ENCODE measurements around the gene HECW1. TPM values are rescaled to one million over a fixed set of nuclear protein-coding genes. Genes with fewer than 3 reads are reported as not detected.
A peak's percentile ranks its signal among the peaks of the same experiment; 100 is the strongest.

The HECW1 gene
- total and polyA plus RNA-seq, 5 donors from 2014 or later: 0.11 to 0.68 (median 0.34) TPM; not detected in 1

GRCh38 chr7:43099750-43100149 is 12.7 kb upstream of the HECW1 start:
- Histone ChIP-seq H3K4me3 (ENCODE audit: low read depth, low read length) (no peak overlapping the region), H3K4me1 (ENCODE audit: control insufficient read depth, insufficient read depth, low read length, poor library complexity, severe bottlenecking) (no peaks in the 10 kb centered on the region), H3K36me3 (ENCODE audit: control insufficient read depth, insufficient read depth, low read length) (no peaks in the 10 kb centered on the region), H3K27ac (ENCODE audit: insufficient read depth, low read length, poor library complexity, severe bottlenecking) (no peak overlapping the region), H3K27me3 (ENCODE audit: control insufficient read depth, insufficient read depth, low read length) (peaks cover 4% of the 10 kb centered on the region), H3K9me3 (ENCODE audit: control insufficient read depth in 2 of 2, low read length in 2 of 2) (no peaks in the 10 kb centered on the region)
- no peak overlapping the region for H3K27ac Mint-ChIP-seq
- H3K4me1 Mint-ChIP-seq: no peaks in the 10 kb centered on the region
- DNase-seq: no peak
- no peaks in the 10 kb centered on the region for H3K36me3 Mint-ChIP-seq
- ATAC-seq (ENCODE audit: low read depth in 2 of 2): no peak
- no peak overlapping the region for H3K4me3 Mint-ChIP-seq
- H3K27me3 Mint-ChIP-seq: peaks cover 17% of the 10 kb centered on the region
- peaks cover 0 to 5% (median 0%) of the 10 kb centered on the region in 7 donors for H3K9me3 Mint-ChIP-seq

GRCh38 chr7:43104874-43105520 is 7.5 kb upstream of the HECW1 start:
- Mint-ChIP-seq H3K27ac (no peak overlapping the region), H3K9me3 (peaks cover 0 to 4% (median 0%) of the 10 kb centered on the region in 7 donors), H3K4me3 (no peak overlapping the region), H3K4me1 (no peaks in the 10 kb centered on the region), H3K36me3 (no peaks in the 10 kb centered on the region), H3K27me3 (peaks cover 43% of the 10 kb centered on the region)
- ATAC-seq (ENCODE audit: low read depth in 2 of 2): no peak
- Histone ChIP-seq H3K4me3 (ENCODE audit: low read depth, low read length) (no peak overlapping the region), H3K36me3 (ENCODE audit: control insufficient read depth, insufficient read depth, low read length) (no peaks in the 10 kb centered on the region), H3K4me1 (ENCODE audit: control insufficient read depth, insufficient read depth, low read length, poor library complexity, severe bottlenecking) (no peaks in the 10 kb centered on the region), H3K27ac (ENCODE audit: insufficient read depth, low read length, poor library complexity, severe bottlenecking) (no peak overlapping the region), H3K27me3 (ENCODE audit: control insufficient read depth, insufficient read depth, low read length) (peaks cover 13% of the 10 kb centered on the region), H3K9me3 (ENCODE audit: control insufficient read depth in 2 of 2, low read length in 2 of 2) (no peaks in the 10 kb centered on the region)
- no peak for DNase-seq

GRCh38 chr7:43105521-43106120 is 6.8 kb upstream of the HECW1 start:
- Mint-ChIP-seq H3K27ac (no peak overlapping the region), H3K4me3 (no peak overlapping the region), H3K36me3 (no peaks in the 10 kb centered on the region), H3K4me1 (no peaks in the 10 kb centered on the region), H3K9me3 (peaks cover 0 to 4% (median 0%) of the 10 kb centered on the region in 7 donors), H3K27me3 (peaks cover 48% of the 10 kb centered on the region)
- Histone ChIP-seq H3K27ac (ENCODE audit: insufficient read depth, low read length, poor library complexity, severe bottlenecking) (no peak overlapping the region), H3K4me1 (ENCODE audit: control insufficient read depth, insufficient read depth, low read length, poor library complexity, severe bottlenecking) (no peaks in the 10 kb centered on the region), H3K36me3 (ENCODE audit: control insufficient read depth, insufficient read depth, low read length) (no peaks in the 10 kb centered on the region), H3K9me3 (ENCODE audit: control insufficient read depth in 2 of 2, low read length in 2 of 2) (no peaks in the 10 kb centered on the region), H3K27me3 (ENCODE audit: control insufficient read depth, insufficient read depth, low read length) (peaks cover 17% of the 10 kb centered on the region), H3K4me3 (ENCODE audit: low read depth, low read length) (no peak overlapping the region)
- ATAC-seq (ENCODE audit: low read depth in 2 of 2): no peak
- no peak for DNase-seq

- peaks cover 0 to 8% (median 2%) of the 10 kb centered on the region in 4 donors for H3K4me1 Mint-ChIP-seq
- Histone ChIP-seq H3K4me1 (ENCODE audit: control insufficient read depth, insufficient read depth, low read length, poor library complexity, severe bottlenecking) (peaks cover 3% of the 10 kb centered on the region), H3K36me3 (ENCODE audit: control insufficient read depth, insufficient read depth, low read length) (no peaks in the 10 kb centered on the region), H3K9me3 (ENCODE audit: control insufficient read depth in 2 of 2, low read length in 2 of 2) (no peaks in the 10 kb centered on the region), H3K4me3 (ENCODE audit: low read depth, low read length) (no peak overlapping the region), H3K27ac (ENCODE audit: insufficient read depth, low read length, poor library complexity, severe bottlenecking) (no peak overlapping the region), H3K27me3 (ENCODE audit: control insufficient read depth, insufficient read depth, low read length) (peaks cover 30% of the 10 kb centered on the region)
- peak in 1 of 2 donors; percentile 47 for ATAC-seq (ENCODE audit: low read depth in 2 of 2)
- H3K4me3 Mint-ChIP-seq: no peak overlapping the region
- peak in 2 of 3 donors; percentile 6 to 36 for DNase-seq
- H3K36me3 Mint-ChIP-seq: no peaks in the 10 kb centered on the region
- no peak overlapping the region for H3K27ac Mint-ChIP-seq
- H3K9me3 Mint-ChIP-seq: peaks cover 0 to 6% (median 0%) of the 10 kb centered on the region in 7 donors
- H3K27me3 Mint-ChIP-seq: peaks cover 60% of the 10 kb centered on the region
Observed at GRCh38 chr7:43108255-43109011, 4.0 kb upstream of the HECW1 start.

GRCh38 chr7:43110791-43111535 is 1.5 kb upstream of the HECW1 start:
- Mint-ChIP-seq H3K4me3 (no peak overlapping the region), H3K27me3 (peaks cover 67% of the 10 kb centered on the region), H3K9me3 (peaks cover 0 to 7% (median 0%) of the 10 kb centered on the region in 7 donors), H3K4me1 (peaks cover 0 to 19% (median 4%) of the 10 kb centered on the region in 4 donors), H3K36me3 (no peaks in the 10 kb centered on the region), H3K27ac (no peak overlapping the region)
- Histone ChIP-seq H3K36me3 (ENCODE audit: control insufficient read depth, insufficient read depth, low read length) (no peaks in the 10 kb centered on the region), H3K27ac (ENCODE audit: insufficient read depth, low read length, poor library complexity, severe bottlenecking) (no peak overlapping the region), H3K27me3 (ENCODE audit: control insufficient read depth, insufficient read depth, low read length) (peaks cover 43% of the 10 kb centered on the region), H3K4me3 (ENCODE audit: low read depth, low read length) (no peak overlapping the region), H3K4me1 (ENCODE audit: control insufficient read depth, insufficient read depth, low read length, poor library complexity, severe bottlenecking) (peaks cover 4% of the 10 kb centered on the region), H3K9me3 (ENCODE audit: control insufficient read depth in 2 of 2, low read length in 2 of 2) (no peaks in the 10 kb centered on the region)
- DNase-seq (no peak), ATAC-seq (ENCODE audit: low read depth in 2 of 2) (no peak)

GRCh38 chr7:43111630-43112458 is 603 bp upstream of the HECW1 start:
- H3K27ac ChIP-seq (ENCODE audit: insufficient read depth, low read length, poor library complexity, severe bottlenecking): no peak overlapping the region
- H3K36me3 Mint-ChIP-seq: no peaks in the 10 kb centered on the region
- peaks cover 49% of the 10 kb centered on the region for H3K27me3 ChIP-seq (ENCODE audit: control insufficient read depth, insufficient read depth, low read length)
- peaks cover 4% of the 10 kb centered on the region for H3K4me1 ChIP-seq (ENCODE audit: control insufficient read depth, insufficient read depth, low read length, poor library complexity, severe bottlenecking)
- no peaks in the 10 kb centered on the region for H3K36me3 ChIP-seq (ENCODE audit: control insufficient read depth, insufficient read depth, low read length)
- ATAC-seq (ENCODE audit: low read depth in 2 of 2) (no peak), DNase-seq (no peak)
- H3K27ac Mint-ChIP-seq: no peak overlapping the region
- H3K4me3 Mint-ChIP-seq: peak overlapping the region in 2 of 4 donors; percentile 11 to 19
- no peak overlapping the region for H3K4me3 ChIP-seq (ENCODE audit: low read depth, low read length)
- H3K4me1 Mint-ChIP-seq: peaks cover 0 to 19% (median 4%) of the 10 kb centered on the region in 4 donors
- H3K9me3 Mint-ChIP-seq: peaks cover 0 to 7% (median 0%) of the 10 kb centered on the region in 7 donors
- H3K27me3 Mint-ChIP-seq: peaks cover 71% of the 10 kb centered on the region
- H3K9me3 ChIP-seq (ENCODE audit: control insufficient read depth in 2 of 2, low read length in 2 of 2): no peaks in the 10 kb centered on the region
